ENCODE measurements around the gene HEXD.

DNA sequence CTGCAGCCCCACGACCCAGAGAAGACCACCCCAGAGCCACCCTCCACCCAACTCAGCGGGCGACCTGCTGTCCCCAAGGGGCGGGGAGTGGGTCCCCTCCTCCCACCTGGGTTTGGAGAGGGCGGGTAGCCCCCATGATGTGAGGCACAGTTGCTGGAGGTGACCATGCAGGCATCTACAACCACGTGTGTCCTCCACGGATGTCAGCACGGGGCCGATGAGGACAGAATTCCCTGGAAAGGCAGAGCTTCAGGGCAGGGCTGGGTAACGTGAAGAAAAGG, 39.5 kb upstream of the HEXD start:
- TF ChIP-seq CTCF (IDR thresholded peaks at IDR 0.05), result no peak
- no peak for TF ChIP-seq POLR2A (IDR thresholded peaks at IDR 0.05)

Measured in uterus (tissue), 2 donors.